ENCODE measurements around the gene ARHGAP26.

The ARHGAP26 gene

DNA sequence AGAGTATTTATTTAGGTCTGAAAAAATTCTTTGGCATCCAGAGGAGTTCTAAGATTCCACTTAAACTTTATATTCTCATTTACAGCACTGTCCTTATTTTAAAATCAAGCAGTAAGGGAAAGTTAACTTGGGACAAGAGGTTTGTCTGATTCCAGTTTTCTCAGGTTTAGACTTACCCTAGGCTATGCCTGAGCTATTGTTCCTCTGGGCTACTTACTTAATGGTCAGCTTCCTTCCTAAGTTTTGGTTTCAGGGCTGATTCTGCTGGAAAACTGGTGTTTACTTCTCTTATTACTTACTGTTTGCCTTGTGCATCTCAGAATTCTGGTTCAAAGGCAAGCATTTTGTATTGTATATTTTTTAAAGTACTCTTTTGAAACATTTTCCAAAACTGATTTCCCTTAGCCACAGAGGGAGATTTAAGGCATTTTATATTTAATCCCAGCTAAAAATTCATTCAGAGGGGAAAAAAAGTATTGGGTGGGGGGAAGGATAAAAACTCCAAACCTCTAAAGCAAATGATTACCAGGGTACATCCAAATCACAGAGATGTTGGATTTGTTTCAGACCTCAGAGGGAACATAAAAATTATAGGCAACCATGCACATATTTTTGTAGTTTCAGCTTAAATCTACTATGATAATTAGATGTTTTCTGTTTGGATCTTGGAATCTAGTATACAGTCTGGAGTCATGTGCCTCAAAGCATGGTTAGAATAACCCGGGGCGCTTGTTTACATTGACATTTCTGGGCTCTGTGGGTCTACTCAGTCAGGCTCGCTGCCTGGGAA is 290.0 kb downstream of the ARHGAP26 start:
- DNase-seq (ENCODE audit: low read depth in 2 of 2): no peak

DNA sequence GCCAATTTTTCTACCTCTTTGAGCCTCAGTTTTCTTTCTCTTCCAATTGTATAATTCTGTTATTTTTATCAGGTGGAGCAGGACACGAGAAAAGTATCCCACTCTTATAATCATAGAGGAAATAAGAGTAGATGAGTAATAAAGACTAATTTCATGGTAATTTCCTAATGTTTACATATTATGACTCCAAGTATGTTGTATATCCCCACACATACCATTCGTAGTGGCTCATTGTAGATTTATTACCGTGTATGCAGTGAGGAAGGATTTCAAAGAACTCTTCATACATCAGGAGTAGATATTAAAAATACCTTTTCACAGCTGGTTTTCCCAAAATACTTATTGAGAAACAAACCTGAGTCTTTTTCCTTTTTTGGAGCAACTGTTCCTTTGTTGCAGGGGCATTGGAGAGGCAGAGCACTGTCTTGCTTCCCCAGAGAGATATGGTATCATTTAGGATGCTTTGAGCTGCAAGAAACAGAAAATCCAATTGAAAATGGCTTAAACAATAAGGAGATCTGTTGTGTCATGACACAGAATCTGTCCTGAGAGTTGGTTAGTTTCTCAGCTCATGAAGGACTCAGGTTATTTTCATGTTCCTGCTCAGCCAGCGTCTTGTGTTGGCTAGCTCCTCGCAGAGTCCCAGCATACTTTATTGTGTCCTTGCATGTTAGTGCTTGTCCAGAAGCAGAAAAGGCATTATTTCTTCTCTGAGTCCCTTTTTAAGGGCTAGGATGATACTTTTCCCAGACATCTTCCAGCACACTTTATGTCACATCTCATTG is 291.2 kb downstream of the ARHGAP26 start:
- no peak for DNase-seq (ENCODE audit: low read depth in 2 of 2)

DNA sequence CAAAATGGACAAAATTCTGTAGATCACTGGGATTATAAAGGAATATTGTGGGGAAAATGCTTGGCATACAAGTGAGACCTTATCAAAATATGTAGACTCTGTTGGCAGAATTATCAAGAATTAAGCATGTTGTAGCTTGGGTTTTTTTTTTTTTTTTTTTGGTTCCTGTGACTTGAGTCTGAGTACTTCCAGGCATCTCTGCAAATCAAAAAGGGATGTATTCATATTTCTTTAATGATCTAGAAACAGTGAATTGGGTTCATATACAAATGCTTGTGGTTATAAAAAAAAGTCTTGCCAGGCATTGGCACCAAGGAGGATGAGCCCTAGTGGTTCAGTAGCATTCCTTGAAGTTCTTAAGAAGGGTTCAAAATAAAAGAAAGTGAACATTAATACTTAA is 292.2 kb downstream of the ARHGAP26 start:
- no peak for DNase-seq (ENCODE audit: low read depth in 2 of 2)

DNA sequence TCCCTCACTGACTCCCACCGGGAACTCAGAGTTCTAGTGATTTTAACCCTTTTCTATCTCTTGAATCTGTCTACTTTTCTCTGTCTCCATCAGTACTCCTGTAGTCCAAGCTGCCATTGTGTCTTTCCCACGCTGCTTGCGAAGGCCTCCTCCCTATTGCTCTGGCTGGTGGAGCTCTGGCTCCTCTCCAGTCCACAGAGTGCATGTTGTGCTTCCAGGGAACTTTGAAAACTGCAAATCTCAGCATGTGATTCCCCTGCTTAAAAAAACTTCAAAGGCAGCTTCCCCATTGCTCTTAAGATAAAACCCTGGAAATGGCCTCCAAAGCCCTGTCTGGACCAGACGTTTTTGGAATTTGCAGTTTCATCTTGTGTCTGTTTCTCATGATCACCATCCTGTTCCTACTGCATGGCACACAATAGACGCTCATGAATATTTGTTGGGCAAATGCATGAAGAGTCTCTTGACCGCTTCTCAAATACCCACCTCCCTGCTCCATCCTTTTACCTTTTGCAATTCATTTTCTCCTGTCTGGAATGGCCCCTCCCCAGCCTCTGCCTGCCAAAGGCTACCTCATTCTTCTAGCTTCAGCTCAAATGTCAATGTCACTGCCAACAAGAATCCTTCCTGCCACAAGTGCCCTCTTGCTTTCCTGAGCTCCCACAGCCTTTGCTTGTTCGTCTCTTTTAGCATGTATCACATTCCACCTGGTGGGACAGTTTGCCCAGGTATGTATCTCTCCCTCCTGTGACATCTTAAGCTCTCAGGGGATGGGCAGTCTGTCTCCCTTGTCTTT is 293.2 kb downstream of the ARHGAP26 start:
- no peak for DNase-seq (ENCODE audit: low read depth in 2 of 2)

DNA sequence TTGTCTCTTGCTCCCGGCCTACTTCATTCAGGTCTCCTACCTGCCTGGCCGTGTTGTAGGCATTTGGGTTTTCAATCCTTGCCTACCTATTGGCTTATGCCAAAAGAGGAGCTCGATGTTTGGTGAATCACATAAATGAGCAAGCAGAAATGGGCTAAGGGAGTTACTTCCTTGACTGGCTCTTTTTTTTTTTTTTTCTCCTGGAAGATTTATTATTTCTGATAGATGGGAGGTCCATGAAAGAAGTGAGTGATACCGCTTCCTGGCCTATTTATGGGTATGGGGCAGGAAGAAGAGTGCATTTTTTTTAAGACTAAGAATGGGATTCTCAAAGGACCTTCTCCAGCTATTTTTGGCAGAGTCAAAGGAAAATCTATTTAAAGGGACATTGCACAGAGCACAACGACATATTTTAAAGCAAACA is 294.1 kb downstream of the ARHGAP26 start:
- DNase-seq (ENCODE audit: low read depth in 2 of 2): no peak

DNA sequence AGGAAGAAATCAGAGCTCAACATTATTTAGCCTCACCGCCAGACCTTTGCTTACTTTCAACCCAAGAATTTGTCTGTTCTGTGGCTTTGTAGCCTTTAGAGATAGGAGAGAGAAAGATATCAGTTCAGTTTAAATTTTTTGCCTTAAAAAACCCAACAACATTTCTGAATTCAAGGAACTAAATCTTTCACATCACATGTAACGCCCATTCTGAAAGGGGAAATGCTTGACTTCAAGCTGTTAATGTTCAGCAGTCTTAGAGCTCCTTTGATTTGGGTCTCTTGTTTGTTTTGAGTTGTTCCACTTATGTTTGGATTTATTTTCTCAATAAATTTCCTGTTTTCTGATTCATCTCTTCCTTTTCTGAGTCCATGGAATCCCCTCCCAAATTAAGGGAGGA is 294.5 kb downstream of the ARHGAP26 start:
- DNase-seq (ENCODE audit: low read depth in 2 of 2): no peak

DNA sequence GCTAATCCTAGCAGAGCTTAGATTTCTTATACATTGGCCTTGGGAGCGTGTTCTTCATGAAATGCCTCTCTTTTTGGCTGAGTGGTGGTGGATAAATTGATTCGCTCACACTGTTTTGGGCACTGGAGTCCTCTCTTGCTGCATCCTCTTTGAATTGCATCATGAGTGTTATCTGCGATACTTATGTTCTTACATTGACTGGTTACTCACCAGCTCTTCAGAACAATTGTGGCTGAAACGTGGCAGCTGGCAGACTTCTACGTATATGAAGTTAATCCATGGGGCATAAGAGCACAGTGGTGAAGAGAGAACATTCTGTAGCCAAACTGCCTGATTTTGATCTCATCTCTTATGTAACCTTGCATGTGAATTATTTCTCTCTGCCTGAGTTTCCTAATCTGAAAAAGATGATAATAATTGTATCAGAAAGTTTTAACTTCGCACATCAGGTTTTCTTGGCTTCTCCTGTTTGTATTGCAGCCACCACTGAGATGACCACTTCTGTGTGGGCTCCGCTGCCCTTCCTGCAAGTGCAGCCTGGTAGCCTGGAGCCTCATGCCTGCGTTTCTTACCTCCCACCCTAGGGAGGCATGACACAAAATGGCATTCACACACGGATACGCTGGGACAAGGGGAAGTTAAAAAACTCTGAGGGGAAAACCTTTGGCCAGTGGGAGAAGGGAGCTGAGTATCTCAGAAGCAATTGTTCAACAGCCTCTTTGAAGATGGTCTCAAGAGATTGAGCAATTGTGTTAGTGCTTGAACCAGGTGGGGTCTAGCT is 295.2 kb downstream of the ARHGAP26 start:
- DNase-seq (ENCODE audit: low read depth in 2 of 2): no peak

DNA sequence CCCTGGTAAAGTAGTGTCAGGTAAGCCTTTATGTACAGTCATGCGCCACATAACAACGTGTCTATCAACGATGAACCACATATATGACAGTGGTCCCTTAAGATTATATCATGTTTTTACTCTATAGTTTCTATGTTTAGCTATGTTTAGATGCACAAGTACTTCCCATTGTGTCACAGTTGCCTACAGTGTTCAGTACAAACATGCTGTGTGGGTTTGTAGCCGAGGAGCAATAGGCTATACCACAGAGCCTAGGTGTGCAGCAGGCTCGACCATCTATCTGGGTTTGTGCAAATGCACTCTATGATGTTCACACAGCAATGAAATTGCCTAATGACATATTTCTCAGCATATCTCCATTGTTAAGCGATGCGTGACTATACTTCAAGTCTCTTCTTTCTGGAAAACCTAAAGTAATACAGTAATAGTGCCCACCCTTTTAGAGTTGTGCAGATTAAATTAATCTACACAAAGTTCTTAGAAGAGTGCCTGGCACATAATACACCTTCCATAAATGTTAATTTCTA is 295.9 kb downstream of the ARHGAP26 start:
- no peak for DNase-seq (ENCODE audit: low read depth in 2 of 2)

GRCh38 chr5:143066556-143067281 is 296.5 kb downstream of the ARHGAP26 start:
- DNase-seq (ENCODE audit: low read depth in 2 of 2): peak; percentile 12 to 19

GRCh38 chr5:143068712-143069111 is 298.5 kb downstream of the ARHGAP26 start:
- DNase-seq (ENCODE audit: low read depth in 2 of 2): no peak

GRCh38 chr5:143071927-143072326 is 301.8 kb downstream of the ARHGAP26 start:
- no peak for DNase-seq (ENCODE audit: low read depth in 2 of 2)

DNA sequence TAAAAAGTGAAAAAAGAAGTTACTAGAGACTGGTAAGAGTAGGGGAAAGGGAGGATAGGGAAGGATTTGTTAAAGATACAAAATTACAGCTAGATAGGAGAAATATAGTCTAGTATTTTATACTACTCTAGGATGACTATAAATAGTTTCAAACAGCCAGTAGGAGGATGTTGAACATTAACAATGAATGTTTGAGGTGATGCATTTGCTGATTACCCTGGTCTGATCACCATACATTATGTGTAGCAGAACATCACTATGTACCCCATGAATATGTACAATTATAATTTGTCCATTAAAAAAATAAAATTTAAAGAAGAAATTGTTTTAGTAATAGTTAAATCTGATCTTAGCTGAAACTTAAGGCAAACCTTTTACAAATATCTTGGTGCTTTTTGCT is 302.6 kb downstream of the ARHGAP26 start:
- DNase-seq (ENCODE audit: low read depth in 2 of 2): no peak

DNA sequence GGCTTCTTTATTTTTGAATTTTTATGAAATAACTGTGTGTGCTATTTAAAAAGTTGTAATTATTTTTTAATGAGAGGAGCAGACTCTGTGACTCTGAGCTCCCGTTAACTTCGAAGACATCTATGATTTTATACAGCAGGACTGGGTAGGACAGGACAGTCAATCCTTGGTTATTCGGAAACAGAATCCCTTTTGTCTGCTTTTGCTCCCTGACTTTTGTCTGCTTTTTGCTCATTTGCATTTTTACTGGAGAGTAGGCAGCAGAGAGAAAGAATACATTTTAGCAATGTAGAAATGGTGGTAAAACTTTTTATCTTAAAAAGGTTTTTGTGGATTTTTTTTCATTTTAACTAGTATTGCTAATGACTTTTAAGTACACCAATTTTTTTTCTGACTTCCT is 303.6 kb downstream of the ARHGAP26 start:
- no peak for DNase-seq (ENCODE audit: low read depth in 2 of 2)

DNA sequence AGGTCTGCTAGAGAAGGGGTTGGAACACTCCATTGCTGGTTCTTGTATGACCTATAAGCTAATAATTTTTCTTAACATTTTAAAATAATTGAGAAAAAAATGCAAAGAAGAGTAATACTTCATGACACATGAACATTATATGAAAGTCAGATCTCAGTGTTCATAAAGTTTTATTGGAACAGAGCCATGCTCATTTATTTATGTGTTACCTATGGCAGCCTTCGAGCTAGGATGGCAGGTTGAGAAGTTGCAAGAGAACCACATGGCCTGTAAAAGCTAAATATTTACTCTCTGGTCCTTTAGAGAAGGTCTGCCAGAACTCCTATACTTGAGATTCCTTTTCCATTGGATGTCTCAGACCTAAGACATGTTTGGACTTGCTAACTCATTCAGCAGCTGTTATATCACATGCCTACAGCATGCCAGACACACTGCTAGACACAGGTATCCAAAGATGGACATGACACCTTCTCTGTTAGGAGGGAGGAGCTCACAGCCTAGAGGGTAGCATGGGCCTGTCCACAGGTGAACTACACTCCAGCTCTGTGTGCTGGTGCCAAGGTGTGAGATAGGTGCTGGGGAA is 304.3 kb downstream of the ARHGAP26 start:
- DNase-seq (ENCODE audit: low read depth in 2 of 2): no peak

- DNase-seq (ENCODE audit: low read depth in 2 of 2): no peak
Measured at GRCh38 chr5:143076377-143076776, 306.2 kb downstream of the ARHGAP26 start.

- no peak for DNase-seq (ENCODE audit: low read depth in 2 of 2)
Measured at GRCh38 chr5:143077453-143078103, 307.4 kb downstream of the ARHGAP26 start.

GRCh38 chr5:143078313-143078712 is 308.1 kb downstream of the ARHGAP26 start:
- DNase-seq (ENCODE audit: low read depth in 2 of 2): no peak

- DNase-seq (ENCODE audit: low read depth in 2 of 2): no peak
Measured at GRCh38 chr5:143078971-143079370, 308.8 kb downstream of the ARHGAP26 start.

DNA sequence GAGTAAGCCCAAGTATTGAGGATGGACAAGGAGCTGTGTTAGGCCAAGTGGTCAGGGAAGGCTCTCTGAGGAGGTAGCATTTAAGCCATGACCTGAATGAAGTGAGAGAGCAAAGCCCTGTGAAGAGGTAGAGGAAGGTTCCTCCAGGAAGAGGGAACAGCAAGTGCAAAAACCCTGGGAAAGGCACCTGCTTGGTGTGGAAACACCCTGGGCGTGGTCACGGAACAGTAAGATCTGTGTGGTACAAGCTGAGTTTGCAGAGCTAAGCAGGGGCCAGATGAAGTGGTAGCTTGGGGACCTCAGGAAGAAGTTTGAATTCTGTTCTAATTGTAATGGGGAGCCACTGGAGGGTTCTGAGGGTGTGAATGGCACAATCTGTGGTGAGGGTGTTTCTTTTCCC is 310.2 kb downstream of the ARHGAP26 start:
- no peak for DNase-seq (ENCODE audit: low read depth in 2 of 2)

GRCh38 chr5:143080982-143081381 is 310.8 kb downstream of the ARHGAP26 start:
- no peak for DNase-seq (ENCODE audit: low read depth in 2 of 2)

All from stimulated activated CD4-positive, alpha-beta T cell treated with anti-CD3 and anti-CD28 coated beads, Interleukin-1b, Interleukin-23, amount 100 ng/mL, for 4 hours (primary cell).